Urinary bladder (tissue), 4 donors: ENCODE results near the gene AMPD2. TPM values are rescaled to one million over a fixed set of nuclear protein-coding genes. Genes with fewer than 3 reads are reported as not detected.
A peak's percentile ranks its signal among the peaks of the same experiment; 100 is the strongest.

Experiments used
- DNase-seq: peaks from one replicate; pipeline ENCODE4 v3.0.0-alpha.2; 2015; ENCODE audit errors: extremely low spot score
- H3K27ac ChIP-seq: one replicate; pipeline ENCODE4 v1.5.1; 2013; ENCODE audit warnings: low read depth, mild to moderate bottlenecking, moderate library complexity
- H3K36me3 ChIP-seq: one replicate; pipeline ENCODE4 v1.6.1; 2013; ENCODE audit warnings: mild to moderate bottlenecking, moderate library complexity; ENCODE audit not compliant: insufficient read depth
- H3K4me1 ChIP-seq: one replicate; pipeline ENCODE4 v1.6.1; 2013; ENCODE audit warnings: mild to moderate bottlenecking, moderate library complexity; ENCODE audit not compliant: insufficient read depth
- H3K4me3 ChIP-seq: one replicate; pipeline ENCODE4 v1.5.1; 2013; ENCODE audit warnings: low read depth, low read length
- WGBS: extraction: QIAGEN DNeasy Blood & Tissue Kit; methylation state at CpG from one replicate; pipeline ENCODE4 v1.1.7; 2013; 5-methylcytosine and 5-hydroxymethylcytosine counted together
- polyA plus RNA-seq: library from polyadenylated mRNA; stranded (reverse); fragments of 200-250 nt; gene quantifications from one replicate; pipeline ENCODE4 v1.2.3, GENCODE V29; 2013
- total RNA-seq: library from RNA; depleted of rRNA; stranded (reverse); fragments of >200 nt; gene quantifications from one replicate; pipeline ENCODE4 v1.2.3, GENCODE V29; 2014
- donor health status: healthy with polysubstance abuse.
- donor health status: healthy.

The AMPD2 gene
- 36.1 TPM for total RNA-seq
- 29.2 TPM for polyA plus RNA-seq

- no peak for DNase-seq
- no peaks in the 10 kb centered on the region for H3K36me3 ChIP-seq
- H3K4me3 ChIP-seq = peak within 1 kb of the TSS; percentile 58
- WGBS = under 1% methylated on average over 47 of the region's 47 CpGs
- H3K4me1 ChIP-seq = no peaks in the 10 kb centered on the region
- H3K27ac ChIP-seq = peak within 1 kb of the TSS; percentile 80
Measured at GRCh38 chr1:109619576-109620400, at the start of gene AMPD2, which contains the start of gene GNAT2. Gene AMPD2, plus strand, starts transcription at chr1:109619837. Its CDS starts 1,339 bp downstream, at chr1:109621176. Gene GNAT2, minus strand, starts transcription at chr1:109619616. Its CDS starts 6,746 bp downstream, at chr1:109612870.

- DNase-seq = no peak
- Histone ChIP-seq H3K27ac (no peak overlapping the region), H3K36me3 (no peaks in the 10 kb centered on the region), H3K4me1 (peaks cover 2% of the 10 kb centered on the region), H3K4me3 (no peak overlapping the region)
- 44% methylated on average over 3 of the region's 3 CpGs for WGBS
Measured at GRCh38 chr1:109570414-109570813, 49.2 kb upstream of the AMPD2 start.

- 67% methylated on average over 2 of the region's 2 CpGs for WGBS
- no peak for DNase-seq
- H3K27ac ChIP-seq = no peak overlapping the region
- no peaks in the 10 kb centered on the region for H3K36me3 ChIP-seq
- H3K4me1 ChIP-seq = no peaks in the 10 kb centered on the region
- H3K4me3 ChIP-seq = no peak overlapping the region
Measured at GRCh38 chr1:109573785-109574184, 45.9 kb upstream of the AMPD2 start.

GRCh38 chr1:109578947-109579443 is 40.6 kb upstream of the AMPD2 start:
- no peak overlapping the region for H3K27ac ChIP-seq
- no peaks in the 10 kb centered on the region for H3K36me3 ChIP-seq
- no peak for DNase-seq
- 50% methylated on average over 3 of the region's 3 CpGs for WGBS
- no peaks in the 10 kb centered on the region for H3K4me1 ChIP-seq
- no peak overlapping the region for H3K4me3 ChIP-seq

- 46% methylated on average over 1 of the region's 1 CpG for WGBS
- Histone ChIP-seq H3K4me3 (no peak overlapping the region), H3K27ac (no peak overlapping the region), H3K36me3 (no peaks in the 10 kb centered on the region), H3K4me1 (no peaks in the 10 kb centered on the region)
- no peak for DNase-seq
Measured at GRCh38 chr1:109579491-109579890, 40.1 kb upstream of the AMPD2 start.

GRCh38 chr1:109582021-109582420 is 37.6 kb upstream of the AMPD2 start:
- 93% methylated on average over 2 of the region's 2 CpGs for WGBS
- DNase-seq = no peak
- H3K36me3 ChIP-seq = peaks cover 4% of the 10 kb centered on the region
- no peak overlapping the region for H3K27ac ChIP-seq
- no peaks in the 10 kb centered on the region for H3K4me1 ChIP-seq
- no peak overlapping the region for H3K4me3 ChIP-seq

GRCh38 chr1:109584766-109585165 is 34.9 kb upstream of the AMPD2 start:
- Histone ChIP-seq H3K36me3 (peaks cover 4% of the 10 kb centered on the region), H3K4me3 (no peak overlapping the region), H3K4me1 (no peaks in the 10 kb centered on the region), H3K27ac (no peak overlapping the region)
- WGBS = 88% methylated on average over 1 of the region's 1 CpG
- no peak for DNase-seq

- Histone ChIP-seq H3K4me1 (no peaks in the 10 kb centered on the region), H3K4me3 (no peak overlapping the region), H3K27ac (no peak overlapping the region), H3K36me3 (peaks cover 4% of the 10 kb centered on the region)
- 94% methylated on average over 3 of the region's 3 CpGs for WGBS
- DNase-seq = no peak
Measured at GRCh38 chr1:109586055-109586454, 33.6 kb upstream of the AMPD2 start.

- Histone ChIP-seq H3K4me1 (no peaks in the 10 kb centered on the region), H3K36me3 (peaks cover 4% of the 10 kb centered on the region), H3K4me3 (no peak overlapping the region), H3K27ac (no peak overlapping the region)
- WGBS = 81% methylated on average over 3 of the region's 3 CpGs
- DNase-seq = no peak
Measured at GRCh38 chr1:109589177-109589576, 30.5 kb upstream of the AMPD2 start.

GRCh38 chr1:109589679-109590078 is 30.0 kb upstream of the AMPD2 start:
- H3K27ac ChIP-seq = no peak overlapping the region
- no peaks in the 10 kb centered on the region for H3K4me1 ChIP-seq
- H3K4me3 ChIP-seq = no peak overlapping the region
- DNase-seq = no peak
- H3K36me3 ChIP-seq = peaks cover 3% of the 10 kb centered on the region

GRCh38 chr1:109592916-109593315 is 26.7 kb upstream of the AMPD2 start:
- no peaks in the 10 kb centered on the region for H3K4me1 ChIP-seq

GRCh38 chr1:109595531-109595930 is 24.1 kb upstream of the AMPD2 start:
- Histone ChIP-seq H3K36me3 (no peaks in the 10 kb centered on the region), H3K27ac (no peak overlapping the region), H3K4me1 (no peaks in the 10 kb centered on the region), H3K4me3 (no peak overlapping the region)
- DNase-seq = no peak
- WGBS = 85% methylated on average over 2 of the region's 2 CpGs

More at GRCh38 chr1:109592916-109593315, 26.7 kb upstream of the AMPD2 start:
- H3K36me3 ChIP-seq = no peaks in the 10 kb centered on the region
- H3K4me3 ChIP-seq = no peak overlapping the region
- DNase-seq = no peak
- H3K27ac ChIP-seq = no peak overlapping the region

- no peak for DNase-seq
- 45% methylated on average over 1 of the region's 1 CpG for WGBS
- no peaks in the 10 kb centered on the region for H3K4me1 ChIP-seq
Measured at GRCh38 chr1:109598156-109598555, 21.5 kb upstream of the AMPD2 start.

GRCh38 chr1:109598655-109599054 is 21.0 kb upstream of the AMPD2 start:
- Histone ChIP-seq H3K36me3 (peaks cover under 1% of the 10 kb centered on the region), H3K4me3 (no peak overlapping the region), H3K4me1 (no peaks in the 10 kb centered on the region), H3K27ac (no peak overlapping the region)
- no peak for DNase-seq
- 60% methylated on average over 5 of the region's 5 CpGs for WGBS

More at GRCh38 chr1:109598156-109598555, 21.5 kb upstream of the AMPD2 start:
- Histone ChIP-seq H3K4me3 (no peak overlapping the region), H3K27ac (no peak overlapping the region), H3K36me3 (no peaks in the 10 kb centered on the region)
